ENCODE data around the gene CAND1. TPM values are rescaled to one million over a fixed set of nuclear protein-coding genes. Genes with fewer than 3 reads are reported as not detected.
"Not testable (repeated sequence)": the region's sequence is repeated elsewhere in the genome, so short reads cannot be mapped to it uniquely, and the experiment has no call there.

CAND1 gene
- polyA plus RNA-seq, 3 donors = 188 to 215 (median 200) TPM

DNA sequence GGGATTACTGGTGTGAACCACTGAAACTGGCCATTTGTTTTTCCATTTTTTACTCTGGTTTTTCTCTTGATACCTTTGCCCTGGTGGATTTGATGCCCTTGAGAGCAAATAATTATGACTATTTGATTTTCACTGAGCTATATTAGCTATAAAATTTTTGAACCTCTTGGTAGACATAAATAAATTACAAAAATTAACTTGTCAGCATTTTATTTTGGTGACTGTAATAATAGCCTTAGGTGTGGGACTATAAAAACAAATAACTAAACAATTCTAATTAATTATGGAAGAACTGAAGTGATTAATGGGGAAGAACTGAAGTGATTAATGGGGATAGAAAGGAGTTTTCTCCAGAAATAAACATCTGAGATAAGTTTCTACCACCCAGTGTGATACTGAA is 62.7 kb downstream of the CAND1 start:
- DNase-seq = no peak

DNA sequence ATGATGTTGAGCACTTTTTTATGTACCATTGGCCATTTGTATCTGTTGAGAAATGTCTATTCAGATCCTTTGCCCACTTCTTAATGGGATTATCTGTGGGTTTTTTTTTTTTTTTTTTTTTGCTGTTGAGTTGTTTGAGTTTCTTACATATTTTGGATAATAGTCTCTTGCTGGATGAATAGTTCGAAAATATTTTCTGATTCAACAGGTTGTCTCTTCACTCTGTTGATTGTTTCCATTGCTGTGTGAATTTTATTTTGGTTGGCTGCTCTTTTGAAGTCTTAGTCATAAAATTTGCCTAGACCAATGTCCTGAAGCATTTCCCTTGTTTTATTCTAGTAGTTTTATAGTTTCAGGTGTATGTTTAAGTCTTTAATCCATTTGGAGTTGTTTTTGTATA is 64.5 kb downstream of the CAND1 start:
- no peak for DNase-seq

DNA sequence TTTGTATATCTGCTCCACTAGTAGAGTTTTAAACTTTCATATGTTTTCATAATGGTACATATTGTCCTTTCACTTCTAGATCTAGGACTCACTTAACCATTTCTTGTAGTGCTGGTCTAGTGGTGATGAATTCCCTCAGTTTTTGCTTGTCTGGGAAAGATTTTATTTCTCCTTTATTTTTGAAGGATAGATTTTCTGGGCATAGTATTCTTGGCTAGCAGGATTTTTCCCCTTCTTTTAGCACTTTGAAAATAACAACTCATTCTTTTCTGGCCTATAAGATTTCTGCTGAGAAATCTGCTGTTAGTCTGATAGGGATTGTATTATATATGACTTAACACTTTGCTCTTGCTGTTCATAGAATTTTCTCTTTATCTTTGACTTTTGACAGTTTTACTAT is 69.3 kb downstream of the CAND1 start:
- no peak for DNase-seq

DNA sequence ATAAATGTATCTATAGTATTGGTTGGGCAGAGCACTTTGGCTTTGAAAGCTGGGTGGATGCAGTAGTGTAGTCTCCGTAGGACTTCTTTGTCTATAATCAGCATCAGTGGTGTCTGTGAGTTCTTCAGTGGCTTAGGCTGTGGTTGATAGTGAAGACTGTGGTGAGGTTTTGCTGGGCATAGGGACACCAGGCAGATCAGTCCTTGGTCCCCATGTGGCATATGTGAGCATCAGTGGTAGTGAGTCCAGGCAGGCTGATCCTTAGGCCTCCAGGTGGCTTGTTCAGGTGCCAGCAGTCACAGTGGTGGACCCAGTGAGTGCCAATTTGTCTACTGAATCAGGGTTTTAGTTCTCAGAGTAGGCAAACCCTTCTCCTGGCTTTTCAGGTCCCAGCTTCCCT is 70.4 kb downstream of the CAND1 start:
- no peak for DNase-seq

DNA sequence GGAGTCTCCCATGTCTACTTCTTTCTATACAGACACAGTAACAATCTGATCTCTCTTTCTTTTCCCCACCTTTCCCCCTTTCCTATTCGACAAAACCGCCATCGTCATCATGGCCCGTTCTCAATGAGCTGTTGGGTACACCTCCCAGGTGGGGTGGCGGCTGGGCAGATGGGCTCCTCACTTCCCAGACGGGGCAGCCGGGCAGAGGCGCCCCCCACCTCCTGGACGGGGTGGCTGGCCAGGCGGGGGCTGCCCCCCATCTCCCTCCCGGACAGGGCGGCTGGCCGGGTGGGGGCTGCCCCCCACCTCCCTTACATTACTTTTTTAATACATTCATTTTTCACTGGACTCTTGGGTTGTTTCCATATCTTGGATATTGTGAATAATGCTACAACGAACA is 71.9 kb downstream of the CAND1 start:
- not testable (repeated sequence) for DNase-seq

DNA sequence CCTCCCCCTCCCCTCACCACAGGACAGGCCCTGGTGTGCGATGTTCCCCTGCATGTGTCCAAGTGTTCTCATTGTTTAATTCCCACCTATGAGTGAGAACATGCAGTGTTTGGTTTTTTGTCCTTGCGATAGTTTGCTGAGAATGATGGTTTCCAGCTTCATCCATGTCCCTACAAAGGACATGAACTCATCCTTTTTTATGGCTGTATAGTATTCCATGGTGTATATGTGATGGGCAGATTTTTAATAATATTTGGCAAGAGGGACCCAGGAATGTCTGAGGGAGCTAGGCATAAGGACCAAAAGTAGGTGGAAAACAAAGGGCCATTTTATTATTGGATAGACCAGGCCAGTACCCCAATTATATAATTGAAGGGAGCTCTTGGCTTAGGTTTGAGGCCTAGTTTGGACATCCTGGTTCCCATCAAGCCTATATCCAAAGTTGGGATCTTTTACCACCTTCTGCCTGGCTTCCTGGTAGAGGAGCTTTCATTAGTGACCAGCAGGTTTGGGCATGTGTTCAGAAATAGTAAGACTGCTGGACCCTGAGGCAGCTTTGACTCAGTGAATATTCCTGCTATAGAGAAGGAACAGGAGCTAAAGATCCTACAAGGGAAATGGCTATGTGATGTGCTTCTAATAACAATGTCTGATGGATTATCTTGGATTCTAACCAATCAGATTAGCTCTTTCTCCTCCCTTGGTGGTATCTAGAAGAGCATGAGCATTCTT is 76.0 kb downstream of the CAND1 start:
- no peak for DNase-seq

DNA sequence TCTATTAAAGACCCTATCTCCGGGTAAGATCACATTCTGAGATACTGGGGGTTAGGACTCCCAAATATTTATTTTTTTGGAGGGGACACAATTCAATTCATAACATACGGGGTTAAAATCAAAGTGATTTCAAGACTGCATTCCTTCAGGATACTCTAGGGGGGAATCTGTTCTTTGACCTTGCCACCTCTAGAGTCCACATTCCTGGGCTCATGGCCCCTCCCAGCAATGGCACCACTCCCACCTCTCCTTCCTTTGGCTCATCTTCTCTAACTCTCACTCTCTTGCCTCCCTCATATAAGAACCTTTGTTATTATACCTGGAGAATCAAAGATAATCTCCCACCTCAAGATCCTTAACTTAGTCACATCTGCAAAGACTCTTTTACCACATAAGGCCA is 79.5 kb downstream of the CAND1 start:
- DNase-seq = no peak

DNA sequence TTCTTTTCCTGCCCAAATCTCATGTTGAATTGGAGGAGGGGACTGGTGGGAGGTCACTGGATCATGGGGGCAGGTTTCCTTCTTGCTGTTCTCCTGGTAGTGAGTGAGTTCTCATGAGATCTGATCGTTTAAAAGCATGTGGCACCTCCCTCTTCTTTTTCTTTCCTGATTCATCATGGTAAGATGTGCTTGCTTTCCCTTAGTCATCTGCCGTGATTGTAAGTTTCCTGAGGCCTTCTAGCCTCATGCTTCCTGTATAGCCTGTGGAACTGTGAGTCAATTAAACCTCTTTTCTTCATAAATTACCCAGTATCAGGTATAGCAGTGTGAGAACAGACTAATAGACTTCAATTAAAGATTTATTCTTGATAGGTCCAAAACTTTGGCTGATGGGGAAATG is 83.5 kb downstream of the CAND1 start:
- DNase-seq = no peak

DNA sequence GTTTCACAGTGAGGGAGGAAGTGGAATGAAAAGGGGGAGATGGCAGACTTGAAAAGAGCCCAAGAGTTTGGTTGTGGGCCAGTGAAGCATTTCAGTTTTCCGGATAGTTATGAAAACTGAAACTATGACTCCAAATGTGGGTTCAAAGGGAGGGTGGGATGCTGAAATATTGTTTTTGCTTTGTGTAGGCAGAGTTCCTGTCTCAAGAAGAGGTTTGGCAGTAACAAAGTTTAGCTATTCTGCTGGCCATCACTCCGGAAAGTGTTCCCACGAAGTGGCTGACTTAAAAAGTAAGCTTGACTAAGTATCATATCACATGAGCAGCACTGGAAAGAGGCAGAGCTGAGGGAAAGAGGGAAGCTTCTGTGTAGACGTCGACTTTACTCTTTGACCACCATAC is 85.2 kb downstream of the CAND1 start:
- DNase-seq = no peak

DNA sequence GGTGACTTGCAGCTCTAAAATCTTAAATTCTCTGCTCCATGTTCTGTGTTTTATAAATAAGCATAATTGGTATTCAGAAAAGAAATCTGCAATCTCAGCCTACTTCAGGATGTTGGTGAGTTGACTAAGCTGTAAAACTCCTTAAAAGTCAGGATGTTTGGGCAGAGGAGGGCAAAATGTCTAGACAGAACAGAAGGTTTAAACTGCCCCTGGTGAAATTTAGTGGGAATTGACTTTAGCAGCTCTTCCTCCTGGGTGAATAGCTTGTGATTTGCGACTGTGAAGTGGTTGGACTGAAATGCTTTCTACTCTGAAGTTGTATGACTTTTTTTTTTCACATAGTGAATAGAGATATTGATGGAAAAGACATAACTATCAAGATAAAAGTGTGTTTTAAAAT is 85.8 kb downstream of the CAND1 start:
- DNase-seq = no peak

DNA sequence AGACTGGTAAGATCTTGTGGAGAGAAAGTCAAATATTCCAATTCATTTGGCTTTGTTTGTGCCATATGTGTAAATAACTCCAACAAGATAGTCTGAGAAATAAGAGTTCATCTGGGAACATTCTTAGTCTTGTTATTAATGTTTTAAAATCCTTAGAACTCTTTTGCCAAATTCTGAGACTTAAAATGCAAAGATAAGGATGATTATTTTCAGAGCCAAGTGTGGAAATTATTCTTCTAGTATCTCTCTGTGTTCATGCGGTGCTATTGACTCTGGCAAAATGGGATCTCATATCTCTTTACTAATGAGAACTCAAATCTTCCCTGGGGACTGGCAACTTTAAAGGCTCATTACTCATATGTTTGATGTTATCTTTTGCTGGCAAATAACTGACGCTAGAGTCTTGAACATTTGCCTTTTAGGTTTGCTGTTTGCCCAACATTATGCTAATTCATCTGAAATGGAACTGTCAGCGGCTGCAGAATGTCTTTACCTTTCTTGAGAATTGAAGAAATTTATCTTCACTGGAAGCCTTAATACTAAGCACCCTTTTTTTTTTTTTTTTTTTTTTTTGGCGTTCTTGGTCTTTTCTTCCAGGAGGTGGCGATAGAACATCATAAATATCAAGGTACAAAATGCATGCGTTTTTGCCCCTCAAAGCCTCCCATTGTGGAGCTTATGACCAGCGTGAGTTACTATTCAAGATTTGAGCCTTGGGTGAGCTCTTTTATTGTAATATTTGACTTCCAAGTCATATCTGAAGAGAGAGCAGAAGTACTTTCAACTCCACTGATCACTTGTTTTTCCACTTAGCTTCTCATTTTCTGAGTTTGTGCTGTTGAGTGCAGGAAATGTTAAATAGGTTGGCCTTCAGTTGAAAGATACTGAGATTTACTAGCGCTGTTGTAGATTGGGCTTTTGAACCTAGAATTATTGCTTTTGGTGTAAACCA is 86.5 kb downstream of the CAND1 start:
- peak; percentile 75 for DNase-seq

DNA sequence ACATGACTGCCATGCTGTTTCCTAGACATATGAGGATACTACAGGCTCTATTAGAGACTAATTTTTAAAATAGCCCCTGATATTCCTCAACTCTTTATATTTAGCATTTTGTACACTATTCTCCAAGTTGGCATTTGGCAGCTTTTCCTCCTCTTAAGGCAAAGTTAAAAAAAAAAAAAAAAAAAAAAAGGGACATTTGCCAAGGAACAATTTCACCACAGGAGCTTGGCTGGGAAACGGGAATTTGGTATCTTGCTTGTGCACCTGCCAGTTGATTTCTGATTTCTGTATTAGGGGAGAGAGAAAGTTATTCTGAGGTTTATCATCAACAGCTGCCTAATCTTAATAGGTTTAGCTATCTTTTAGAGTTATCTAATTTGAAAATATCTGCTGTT is 87.2 kb downstream of the CAND1 start:
- DNase-seq = no peak

DNA sequence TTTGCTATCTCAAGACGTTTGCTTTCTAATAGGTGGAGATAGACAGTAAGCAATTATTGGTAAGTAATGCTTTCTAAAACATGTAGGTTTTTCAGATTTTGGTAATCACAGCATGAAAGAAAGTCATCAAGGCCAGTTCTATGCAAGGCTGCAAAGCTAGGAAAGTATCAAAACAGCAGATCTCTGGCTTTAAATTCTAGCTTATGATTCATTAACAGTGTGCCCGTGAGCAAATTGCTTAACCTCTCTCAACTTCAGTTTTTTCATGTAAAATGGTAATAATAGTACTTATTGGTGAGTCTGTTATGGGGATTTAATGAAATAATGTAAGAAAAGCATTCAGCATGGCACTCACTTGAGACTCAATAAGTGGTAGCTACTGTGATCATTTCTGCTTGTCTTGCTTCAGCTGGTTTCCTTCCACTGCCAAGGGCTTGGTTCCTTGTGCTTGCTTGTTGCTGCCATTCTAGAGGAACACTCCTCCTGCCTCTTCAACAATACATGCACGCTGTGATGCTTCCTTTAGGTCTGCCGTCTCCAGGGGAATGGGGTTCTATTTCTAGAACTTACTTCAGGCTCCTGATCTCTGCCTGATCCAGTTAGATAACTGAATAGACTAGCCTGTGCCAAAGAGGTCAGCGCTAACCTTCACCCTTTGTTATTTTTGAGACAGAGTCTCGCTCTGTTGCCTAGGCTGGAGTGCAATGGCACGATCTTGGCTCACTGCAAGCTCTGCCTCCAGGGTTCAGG is 88.4 kb downstream of the CAND1 start:
- DNase-seq = no peak

DNA sequence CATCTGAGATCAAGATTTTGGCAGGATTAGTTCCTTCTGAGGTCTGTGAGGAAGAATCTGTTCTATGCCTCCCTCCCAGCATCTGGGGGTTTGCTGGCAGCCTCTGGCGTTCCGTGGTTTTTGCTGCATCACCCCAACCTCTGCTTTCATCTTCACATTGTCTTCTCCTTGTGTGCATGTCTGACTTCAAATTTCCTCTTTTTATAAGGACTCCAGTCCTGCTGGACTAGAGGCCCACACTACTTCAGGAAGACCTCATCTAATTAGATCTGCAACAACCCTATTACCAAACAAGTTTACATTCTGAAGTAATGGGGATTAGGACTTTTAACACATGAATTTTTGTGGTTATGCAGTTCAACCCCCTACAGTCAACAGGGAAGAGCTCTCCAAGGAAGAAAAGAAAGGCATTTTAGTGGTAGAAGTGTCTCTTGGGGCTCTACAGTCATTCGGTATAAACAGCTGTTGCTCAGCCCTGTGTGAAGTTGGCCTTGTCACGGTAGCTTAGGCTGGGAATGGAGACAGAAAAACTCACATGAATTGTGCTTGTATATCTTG is 89.7 kb downstream of the CAND1 start:
- DNase-seq = no peak

DNA sequence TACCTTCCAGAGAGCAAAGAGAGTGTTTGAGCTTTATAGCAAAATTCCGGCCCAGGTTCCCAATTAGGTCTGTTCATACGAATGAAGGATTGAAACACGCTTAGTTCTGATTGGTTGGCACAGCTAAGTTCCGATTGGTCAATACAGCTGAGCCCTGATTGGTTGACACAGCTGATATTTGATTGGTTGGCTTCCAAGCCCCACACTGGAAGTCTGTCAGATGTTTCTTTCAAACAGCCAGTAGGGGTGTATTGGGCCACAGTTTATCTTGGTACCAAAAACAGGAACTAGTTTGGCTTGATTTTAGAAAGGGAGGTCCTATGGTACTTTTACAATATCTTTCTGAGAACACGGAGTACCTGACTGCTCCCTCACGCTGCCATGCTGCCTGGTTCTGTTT is 93.4 kb downstream of the CAND1 start:
- no peak for DNase-seq

DNA sequence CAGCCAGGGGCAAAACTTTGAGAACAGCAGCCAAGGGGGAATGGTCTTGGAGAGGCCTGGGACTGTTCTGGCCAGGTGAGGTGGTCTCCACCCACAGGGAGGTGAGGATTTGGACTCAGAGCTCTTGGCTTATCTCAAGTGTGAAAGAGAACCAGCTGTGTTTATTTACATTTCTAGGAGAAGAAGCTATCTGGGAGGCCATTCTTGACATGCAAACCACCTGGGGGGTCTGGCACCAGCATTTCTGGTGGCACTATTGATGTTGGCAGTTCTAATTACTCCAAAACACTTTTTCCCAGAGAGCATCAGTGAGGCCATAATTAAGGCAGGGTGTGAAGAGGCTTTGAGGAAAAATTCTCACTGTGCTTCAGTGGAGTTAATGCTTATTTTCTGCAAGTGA is 95.1 kb downstream of the CAND1 start:
- no peak for DNase-seq

DNA sequence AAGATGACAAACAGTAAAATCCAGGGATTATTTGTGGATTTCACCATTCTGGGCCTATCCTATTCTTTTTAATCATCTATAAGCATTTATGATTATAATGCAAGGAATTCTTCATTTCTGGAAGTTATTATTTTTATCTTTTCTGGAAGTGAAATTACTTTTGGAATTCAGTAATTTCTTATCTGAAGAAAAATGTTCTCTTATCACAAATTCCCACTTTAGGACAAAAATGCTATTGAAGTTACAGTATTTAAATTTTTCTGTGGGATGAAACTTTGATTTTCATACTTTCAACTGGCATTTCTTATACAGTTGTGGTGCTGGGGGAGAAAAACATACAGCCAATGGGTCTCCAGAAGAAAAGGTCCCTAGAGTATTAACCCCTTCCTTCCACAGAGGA is 96.0 kb downstream of the CAND1 start:
- DNase-seq = no peak

DNA sequence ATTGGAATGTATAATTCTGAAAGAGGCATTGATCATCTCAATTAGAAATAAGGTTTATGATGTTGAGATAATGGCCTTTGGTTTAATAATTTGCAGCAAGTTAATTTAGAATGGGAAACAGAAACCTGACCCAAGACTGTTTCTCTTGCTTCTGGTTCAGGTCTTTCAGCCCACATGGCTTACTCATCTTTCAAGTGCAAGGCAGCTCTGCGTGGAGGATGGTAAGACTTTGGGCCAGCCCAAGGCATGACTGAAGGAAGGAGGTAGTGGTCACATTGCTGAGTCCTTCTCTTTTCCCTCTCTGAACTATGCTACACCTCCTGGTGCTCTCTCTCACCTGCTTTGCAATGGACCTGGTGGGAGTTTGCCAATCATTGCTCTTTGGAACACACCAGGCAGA is 98.7 kb downstream of the CAND1 start:
- no peak for DNase-seq

Measured in renal pelvis (tissue), 4 donors.